OCI-M2 (cell line): ENCODE data around the gene UVSSA.

Experiments
- DNase-seq: peaks from one replicate; lab custom pipeline; 2025; ENCODE audit not compliant: unreplicated experiment; lab: John Stamatoyannopoulos, UW

The UVSSA gene

DNA sequence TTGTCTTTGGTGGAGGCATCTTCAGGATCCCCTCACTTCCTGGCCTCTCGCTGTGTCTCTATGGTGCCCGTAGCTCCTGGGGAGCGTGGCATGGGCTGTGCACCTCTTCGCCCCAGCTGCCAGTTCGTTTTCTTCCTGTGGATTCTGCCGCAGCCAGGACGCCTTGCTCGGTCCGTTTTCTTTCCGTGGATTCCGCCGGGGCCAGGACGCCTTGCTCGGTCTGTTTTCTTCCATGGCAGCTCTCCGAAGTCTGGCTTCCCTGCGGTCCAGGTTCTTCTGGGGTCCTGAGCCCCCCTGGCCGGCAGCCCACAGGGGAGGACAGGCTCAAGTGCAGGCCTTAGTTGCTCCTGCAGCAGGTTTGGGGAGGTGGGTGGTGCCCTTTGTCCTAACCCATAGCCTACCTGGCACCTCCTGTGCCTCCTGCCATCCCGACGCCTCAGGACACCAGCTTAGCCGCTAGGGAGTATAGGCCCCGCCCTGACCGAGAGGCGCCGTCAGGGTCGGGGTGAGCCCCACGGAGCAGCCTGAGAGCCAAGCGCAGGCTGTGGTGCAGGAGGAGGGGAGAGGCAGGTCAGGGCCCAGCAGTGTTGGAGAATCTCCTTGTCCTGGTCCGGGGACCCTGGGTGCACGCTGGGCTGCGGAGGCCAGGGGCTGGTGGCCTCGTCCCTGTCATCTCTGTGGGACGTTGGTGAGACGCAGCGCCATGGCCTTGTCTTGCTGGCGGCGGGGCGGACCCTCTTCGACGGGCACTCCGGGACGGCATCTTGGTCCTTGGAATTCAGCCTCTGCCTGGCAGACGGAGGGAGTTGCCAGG, 27.1 kb downstream of the UVSSA start:
- DNase-seq, result no peak

DNA sequence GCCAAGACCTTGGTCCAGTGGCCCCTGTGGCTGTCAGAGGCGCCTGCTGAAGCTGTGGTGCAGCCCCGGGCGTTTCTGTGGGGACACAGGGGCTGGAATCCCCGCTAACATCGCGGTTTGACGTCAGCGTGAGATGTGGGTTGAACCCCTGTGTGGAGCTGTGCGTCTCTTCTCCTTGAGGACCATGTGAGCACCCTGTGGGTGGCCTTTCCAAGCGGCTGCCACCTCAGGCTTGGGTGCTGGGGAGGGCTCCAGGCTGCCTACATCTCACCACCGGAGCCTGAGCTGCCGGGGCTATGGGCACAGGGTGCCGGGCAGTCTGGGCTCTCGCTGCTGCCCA, 27.7 kb downstream of the UVSSA start:
- no peak for DNase-seq

DNA sequence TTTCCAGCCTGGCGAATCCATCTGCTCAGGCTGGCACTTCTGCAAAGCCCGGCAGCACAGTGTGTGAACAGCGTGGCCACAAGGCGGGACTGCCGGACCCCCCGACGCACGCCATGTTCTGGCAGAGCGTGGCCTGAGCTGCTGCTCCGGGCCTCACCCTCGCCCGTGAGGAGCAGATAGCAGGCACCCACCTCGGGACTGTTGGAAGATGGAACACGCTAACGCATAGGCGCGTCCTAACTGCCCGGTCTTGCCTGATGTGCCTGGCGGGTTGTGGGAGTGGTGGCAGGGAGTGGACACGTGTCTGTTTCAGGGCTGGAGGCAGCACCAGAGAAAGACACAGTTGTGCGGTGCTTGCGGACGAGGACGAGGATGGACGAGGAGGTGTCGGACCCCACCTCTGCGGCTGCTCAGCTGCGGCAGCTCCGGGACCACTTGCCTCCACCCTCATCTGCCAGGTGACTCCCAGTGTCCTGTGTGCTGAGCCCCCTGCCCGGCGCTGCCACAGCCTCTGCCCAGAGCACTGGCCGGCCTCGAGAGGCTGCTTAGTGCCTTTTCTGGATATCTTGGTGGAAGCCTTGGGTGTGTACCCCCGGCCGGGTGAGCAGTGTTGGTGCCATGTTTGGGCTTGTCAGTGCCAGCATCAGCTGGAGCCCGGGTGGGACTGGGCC, 28.2 kb downstream of the UVSSA start:
- no peak for DNase-seq

DNA sequence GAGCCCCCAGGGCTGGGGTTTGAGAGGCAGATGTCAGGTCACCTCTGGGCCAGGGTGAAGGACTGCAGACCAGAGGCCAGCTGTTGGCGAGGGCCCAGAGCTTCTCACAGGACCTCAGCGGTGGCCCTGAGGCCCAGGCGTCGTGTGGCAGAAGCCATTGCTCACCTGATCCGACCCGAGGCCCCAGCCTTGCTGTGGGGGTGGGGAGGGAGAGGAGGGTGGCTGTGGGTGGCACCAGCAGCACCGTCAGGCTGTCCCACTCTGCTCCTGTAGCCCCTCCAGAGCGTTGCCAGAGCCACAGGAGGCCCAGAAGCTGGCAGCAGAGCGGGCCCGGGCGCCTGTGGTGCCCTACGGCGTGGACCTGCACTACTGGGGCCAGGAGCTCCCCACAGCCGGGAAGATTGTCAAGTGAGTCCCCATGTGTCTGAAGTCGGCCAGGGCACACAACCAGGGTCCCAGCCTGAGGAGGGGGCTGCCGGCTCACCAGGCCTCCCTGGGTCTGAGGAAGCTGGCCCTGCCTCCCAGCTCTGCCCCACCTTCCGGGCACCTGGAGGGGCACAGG, 28.8 kb downstream of the UVSSA start:
- no peak for DNase-seq

DNA sequence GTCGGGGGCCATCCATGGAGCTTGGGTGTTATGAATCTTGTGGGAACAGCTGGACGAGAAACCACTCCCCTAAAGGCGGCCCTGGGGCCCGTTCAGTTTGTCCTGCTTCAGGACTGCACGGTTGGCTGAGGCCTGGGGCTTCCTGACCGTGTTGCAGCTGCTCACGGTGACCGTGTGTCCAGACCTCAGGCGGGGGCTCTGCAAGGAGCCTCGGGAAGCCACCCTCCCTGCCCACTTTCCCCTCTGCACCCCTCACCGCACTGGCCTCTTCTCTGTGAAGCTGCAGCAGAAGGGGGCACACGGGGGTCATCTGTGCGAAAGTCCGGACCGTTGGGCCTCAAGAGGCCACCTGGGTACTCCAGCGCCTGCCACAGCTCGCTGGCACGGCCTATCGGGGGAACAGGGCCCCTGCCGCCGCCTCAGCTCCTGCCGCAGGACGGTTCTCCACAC, 29.4 kb downstream of the UVSSA start:
- DNase-seq, result no peak

DNA sequence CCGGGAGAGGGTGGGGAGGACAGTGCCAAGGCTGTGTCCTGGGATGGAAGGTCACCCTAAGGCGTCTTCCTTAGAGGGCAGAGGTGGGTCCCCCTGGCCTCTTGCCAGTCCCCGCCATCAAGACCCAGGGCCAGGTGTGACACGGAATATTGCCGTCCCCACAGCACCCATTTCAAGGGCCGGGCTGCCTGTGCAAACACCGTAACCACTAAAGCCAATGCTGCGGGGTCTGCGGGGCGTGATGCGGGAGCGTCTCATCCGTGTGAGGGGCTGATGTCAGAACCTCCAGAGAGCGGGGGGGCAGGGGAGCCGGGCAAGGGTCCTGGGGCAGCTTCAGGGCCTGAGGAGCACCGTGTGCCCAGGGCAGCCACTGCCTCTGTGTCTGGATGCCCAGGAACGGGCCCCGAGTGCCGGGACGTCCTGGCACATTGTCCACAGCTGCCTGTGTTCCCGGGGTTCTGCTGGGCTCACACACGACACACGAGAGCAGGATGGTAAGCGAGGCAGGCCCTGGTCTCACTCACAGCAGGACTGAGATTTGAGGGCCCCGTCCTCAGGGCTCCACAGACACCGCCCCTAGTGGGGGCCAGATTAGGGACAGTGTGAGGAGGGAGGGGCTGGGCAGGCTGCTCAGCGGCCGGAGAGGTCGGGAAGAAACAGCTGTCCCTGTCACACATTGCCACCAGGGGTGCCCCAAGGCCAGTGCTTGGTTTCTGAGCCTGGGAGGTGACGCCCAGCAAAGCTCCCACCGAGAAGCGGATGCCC, 30.0 kb downstream of the UVSSA start:
- no peak for DNase-seq

DNA sequence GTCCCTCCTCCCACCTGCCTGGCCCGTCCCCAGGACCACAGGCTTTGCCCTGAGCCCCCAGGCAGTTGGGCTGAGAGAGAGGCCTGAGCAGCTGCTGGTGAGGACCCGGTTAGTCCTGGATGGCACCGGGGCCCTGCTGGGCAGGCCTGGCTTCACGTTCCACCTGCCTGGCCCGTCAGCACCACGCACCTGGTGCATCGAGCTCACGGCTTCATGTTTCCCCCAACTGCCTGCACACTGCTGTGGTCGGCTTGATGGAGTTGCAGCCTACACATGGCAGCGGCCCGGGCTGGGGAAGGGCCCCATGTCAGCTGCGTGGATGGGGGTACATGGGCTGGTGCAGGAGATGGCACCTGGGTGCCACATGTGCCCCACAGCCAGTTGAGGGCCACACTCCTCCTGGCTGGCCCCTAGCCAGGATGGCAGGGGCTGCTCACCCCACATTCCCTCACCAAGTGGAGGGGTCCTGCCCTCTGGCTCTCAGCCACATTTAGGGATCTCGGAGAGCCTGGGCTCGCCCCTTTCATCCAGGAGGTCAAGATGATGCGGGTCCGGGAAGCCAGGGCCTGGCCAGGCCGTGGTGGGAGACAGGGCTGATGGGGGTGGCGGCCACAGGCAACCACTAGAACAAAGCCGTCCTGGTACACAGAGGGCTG, 30.7 kb downstream of the UVSSA start:
- DNase-seq, result no peak

DNA sequence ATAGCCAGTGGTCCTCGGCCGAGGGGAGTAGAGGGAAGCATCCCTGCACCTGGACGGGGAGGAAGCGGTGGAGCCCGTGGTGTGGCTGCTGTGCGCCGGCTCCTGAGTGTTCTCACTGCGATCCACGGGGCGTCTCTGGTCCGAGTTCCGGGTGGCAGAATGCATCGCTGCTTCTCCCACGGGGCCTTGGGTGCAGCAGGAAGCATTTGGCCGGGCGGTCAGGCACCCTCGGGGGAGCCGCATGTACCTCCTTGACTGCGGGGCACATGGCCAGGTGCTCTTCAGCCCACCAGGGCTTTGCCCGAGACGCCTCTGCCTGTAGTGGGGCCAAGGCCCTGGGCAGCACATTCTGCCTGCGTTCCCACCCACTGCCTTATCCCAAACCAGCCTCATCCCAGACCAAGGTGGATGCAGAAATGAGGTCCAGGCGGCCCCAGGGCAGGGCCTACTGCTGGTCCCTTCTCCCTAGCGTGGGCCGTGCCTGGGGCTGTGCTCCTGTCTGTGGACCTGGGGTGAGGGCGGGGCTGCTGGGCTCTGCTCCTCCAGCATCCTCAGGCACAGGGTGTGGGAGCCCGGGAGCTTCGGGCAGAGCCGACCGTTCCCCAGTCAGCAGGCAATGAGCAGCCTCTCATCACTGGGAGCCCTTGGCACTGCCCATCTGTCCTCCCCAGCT, 31.7 kb downstream of the UVSSA start:
- no peak for DNase-seq

DNA sequence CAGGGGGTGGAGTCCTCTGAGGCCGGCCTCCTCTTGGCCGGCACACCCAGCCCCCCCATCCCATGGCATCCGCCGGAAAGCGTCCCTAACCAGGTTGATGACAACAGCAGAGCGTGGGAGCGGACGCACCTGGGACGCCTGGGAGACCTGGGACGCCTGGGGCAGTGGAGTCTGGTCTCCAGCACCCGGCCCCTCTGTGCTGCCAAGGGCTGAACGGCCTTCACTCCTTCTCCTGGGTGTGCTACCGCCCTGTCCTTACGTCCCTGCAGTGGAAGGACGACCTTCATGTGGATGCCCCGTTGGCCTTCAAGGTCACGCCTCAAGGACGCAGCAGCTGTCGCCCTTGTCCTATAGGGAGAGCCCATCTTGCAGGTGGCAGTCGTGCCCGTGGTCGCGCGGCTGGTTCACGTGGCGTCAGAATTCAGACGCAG, 32.4 kb downstream of the UVSSA start:
- no peak for DNase-seq

DNA sequence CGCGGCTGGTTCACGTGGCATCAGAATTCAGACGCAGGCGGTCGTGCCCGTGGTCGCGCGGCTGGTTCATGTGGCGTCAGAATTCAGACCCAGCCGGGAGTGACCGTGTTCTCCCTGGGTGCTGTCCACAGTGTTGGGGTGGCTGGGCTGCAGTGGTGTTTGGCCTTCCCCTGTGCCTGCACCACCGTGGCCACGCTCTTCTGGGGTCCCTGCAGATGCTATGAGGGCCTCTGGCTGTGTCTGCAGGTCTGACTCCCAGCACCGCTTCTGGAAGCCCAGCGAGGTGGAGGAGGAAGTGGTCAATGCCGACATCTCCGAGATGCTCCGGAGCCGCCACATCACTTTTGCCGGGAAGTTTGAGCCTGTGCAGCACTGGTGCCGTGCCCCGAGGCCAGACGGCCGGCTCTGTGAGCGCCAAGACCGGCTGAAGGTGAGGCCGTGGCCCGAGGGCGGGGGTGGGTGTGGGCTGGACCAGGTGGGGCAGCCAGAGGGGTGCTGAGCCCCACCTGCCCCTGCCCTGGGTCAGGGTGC, 32.9 kb downstream of the UVSSA start:
- no peak for DNase-seq

DNA sequence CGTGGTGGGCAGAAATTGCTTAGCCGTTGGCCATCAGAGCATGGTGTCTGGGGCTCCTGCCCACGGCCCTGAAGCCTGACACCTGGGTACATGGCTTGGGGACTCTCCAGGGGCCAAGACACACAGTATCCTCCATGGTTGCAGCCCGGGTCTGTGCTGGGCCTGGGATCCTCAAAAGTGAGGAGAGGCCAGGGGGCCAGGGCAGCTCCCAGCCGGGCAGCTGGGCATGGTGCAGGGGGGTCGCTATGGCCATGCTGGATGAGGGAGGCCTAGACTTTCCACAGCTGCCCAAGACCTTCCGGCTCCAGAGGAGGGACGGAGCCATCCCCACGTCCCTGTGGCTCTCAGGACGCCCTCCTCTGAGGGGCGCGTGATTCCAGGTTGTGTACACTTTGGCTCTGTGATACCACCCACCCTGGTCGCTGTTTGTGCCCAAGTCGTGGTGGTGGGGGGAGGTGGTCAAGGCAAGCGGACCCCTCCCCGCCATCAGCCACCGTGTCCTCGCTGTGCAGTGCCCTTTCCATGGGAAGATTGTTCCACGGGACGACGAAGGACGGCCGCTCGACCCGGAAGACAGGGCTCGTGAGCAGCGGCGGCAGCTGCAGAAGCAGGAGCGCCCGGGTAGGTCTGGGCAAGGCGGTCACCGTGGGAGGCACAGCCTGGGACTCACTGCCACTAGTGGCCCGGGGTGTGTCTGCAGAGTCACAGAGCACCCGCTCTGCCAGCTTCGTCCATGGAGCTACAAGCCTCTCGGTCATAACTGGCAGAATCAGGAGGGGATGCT, 33.6 kb downstream of the UVSSA start:
- no peak for DNase-seq

DNA sequence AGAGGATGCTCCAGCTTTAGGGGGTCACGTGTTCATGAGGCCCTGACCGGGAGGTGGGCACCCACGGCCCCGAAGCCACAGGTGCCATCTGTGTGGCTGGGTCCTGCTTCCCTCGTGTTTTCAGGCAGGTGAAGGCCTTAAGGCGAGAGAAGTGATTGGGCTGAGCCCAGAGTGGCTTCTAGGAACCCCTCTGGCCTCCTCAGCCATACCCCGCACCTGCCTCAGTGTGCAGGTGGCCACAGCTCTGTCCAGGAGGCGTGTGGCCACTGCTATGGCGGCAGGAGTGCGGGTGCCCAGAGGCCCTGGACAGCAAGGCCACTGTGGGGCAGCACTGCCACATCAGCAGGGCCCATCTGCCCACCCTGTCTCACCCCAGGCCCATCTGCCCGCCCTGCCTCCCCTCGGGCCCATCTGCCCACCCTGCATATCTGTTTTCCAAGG, 34.2 kb downstream of the UVSSA start:
- no peak for DNase-seq

DNA sequence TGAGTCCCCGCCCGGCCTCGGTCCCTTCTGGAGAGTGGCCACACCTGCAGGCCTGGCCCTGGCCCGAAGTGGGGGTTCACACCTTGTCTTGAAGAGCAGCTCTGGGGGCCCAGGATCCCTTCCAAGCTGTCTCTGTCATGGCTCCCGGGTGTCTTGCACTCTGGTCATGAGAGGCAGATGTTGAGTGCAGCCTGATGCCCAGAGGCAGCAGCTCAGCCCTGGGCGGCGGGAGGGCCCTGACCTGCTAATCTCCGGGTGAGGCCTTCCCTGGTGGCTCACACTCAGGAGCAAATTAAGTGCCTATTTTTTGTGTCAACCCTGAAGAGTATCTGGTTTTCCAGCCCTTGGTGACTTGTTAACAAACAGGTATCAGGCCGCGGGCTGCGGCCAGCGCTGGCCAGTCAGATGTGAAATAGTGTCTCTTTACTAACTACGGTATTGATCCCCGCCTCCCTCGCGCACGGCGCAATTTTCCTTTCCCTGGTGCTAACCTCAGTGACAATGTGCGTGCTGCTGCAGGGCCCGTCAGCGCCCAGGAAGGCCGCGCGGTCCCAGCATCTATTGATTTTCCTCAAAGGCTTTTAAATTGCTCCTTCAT, 35.0 kb downstream of the UVSSA start:
- no peak for DNase-seq

DNA sequence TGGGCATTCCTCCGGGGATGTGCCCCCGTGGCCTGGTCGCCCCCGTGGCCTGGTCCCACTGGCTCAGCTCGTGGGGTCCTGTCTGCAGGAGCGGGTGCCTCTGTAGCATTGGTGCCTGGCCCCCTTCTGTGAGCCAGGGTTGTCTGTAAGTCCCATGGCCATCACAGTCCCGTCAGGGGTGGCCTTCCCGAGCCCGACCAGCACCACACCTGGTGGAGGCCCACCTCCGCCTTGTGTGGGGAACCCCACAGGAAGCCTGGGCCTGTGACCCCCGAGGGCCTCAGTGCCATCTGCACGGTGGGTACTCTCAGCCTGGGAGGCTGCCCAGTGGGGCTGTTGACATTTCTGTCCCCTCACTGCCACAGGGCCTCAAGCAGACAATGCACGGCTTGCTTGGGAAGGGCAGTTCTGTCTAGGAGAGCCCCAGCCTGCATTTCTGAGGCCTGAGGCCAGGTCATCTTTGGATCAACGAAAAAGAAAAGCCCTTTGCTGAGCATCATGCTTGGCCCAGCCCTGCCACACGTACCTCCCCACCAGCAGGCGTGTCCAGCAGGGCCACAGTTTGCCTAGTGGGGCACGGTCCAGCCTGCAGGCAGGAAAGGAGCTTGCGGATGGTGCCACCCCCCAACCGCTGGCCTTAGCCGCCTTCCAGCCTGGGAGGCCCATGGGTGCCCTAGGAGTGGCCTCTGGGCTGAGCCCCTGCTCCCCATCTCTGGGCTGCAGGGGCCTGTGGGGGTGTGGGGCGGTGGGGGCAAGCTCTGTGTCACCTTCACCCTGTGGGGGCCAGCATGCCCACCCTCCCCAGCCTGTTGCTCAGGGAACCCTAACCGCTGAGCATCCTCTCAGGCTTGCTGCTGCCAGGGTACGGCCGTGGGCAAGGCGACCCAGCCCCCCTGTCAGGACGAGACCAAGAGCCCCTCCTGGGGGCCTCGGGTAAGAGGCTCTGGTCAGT, 36.0 kb downstream of the UVSSA start:
- DNase-seq, result no peak

DNA sequence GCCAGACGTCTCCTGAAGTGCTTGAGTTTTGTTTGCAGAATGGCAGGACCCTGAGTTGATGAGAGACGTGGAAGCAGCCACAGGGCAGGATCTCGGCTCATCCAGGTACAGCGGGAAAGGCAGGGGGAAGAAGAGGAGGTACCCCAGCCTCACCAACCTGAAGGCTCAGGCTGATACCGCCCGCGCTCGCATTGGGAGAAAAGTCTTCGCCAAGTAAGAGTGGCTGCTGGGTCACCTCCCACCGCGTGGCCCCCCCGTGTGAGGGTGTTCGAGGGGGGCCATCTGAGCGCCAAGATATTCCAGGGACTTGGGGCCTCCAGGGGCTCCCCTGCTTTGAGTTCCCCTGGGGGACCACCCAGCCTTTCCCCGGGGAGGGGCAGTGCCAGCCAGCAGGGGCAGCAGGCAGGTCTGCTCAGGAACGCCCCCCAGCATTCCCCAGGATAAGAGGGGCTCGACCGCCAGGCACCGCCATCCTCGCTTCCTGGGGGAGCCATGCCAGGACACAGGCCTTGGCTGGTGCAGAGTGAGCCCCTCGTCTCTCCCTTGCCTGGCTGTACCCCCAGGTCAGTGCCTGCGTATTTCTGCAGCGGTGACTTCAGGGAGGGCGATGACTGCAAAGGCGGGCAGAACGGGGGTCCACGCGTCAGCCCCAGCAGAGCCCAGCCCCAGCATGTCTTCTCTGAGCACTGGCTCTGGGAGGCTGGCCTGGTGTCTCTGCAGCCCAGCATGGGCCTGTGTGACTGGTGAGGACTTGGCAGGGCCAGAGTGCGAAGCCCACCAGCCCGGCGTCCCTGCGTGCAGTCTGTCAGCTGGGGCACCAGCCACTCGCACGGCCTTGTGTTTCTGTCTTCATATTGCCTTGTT, 37.0 kb downstream of the UVSSA start:
- DNase-seq, result no peak

DNA sequence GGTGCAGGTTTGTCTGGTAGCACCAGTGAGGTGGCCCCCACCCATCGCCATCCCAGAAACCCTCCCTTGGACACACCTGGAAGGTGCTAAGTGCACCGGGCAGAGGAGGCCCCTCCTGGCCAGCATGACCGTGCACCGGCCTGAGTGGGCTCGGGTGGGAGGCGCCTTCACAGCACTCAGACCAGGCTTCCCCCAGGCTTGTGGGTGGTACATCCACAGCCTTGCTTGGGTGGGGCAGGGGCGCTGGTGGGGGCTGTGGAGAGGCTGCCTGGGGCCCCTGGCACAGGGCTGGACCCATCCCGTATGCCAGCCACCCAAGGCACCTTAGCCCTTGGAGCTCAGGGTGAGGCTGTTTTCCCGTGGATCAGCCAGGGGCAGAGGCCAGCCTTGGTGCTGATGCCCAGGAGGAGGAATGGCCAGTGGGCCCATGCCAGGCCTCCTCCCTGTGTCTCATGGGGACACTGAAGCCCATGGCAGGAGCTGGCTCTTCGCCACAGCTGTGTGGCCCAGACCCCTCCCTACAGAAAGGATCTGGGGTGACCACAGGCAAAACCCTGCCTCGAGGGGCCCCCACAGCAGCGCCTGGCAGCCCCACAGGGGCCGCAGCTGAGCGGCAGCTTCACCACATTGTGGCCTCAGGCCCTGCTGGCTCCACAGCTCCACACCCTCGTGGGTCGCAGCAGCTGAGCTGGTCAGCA, 37.8 kb downstream of the UVSSA start:
- no peak for DNase-seq
